HG02642 (cell line): ENCODE results near the gene U2SURP.

Experiments
- ATAC-seq: cut with Tn5 transposase; IDR thresholded peaks from one replicate; pipeline ENCODE4 v1.9.1; 2021; ENCODE audit warnings: mild to moderate bottlenecking; ENCODE audit not compliant: unreplicated experiment, poor library complexity

Gene U2SURP

DNA sequence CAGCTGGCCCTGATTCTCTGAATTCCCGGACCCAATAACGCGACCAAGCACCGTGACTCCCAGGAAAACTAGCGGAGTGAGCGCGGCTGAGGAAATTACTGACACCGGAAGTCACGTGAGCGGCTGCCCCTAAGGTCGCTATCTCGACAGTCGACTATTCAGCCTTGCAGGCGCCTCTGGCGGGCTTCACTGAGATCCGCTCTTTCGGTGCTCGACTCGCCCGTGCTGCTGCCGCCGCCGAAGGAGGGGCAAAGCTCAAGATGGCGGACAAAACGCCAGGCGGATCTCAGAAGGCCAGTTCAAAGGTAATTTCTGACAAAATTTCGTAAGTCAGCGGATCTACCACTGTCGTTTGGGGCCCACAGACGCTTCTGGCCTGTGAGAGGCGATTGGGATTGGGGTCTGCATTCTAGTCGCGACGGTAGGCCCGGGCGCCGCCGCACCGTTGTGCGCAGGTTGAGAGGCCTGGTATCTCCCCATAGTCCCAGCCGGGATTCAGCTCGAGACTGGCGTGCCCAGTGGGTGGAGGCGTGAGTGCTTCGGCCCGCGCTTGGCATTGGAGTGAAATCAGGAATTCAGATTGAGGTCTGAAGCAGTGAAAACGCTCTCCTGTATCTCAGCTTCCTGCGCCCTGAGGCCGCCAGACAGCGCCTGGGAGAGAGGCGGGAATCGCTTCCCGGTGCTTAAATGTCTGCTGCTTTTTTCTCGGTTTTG, at the start of gene U2SURP:
TSS of gene U2SURP (plus strand) at position 202 of the 714 bp plus-strand sequence. CDS start at position 261, 59 bp downstream.
- peak; percentile 92 for ATAC-seq

DNA sequence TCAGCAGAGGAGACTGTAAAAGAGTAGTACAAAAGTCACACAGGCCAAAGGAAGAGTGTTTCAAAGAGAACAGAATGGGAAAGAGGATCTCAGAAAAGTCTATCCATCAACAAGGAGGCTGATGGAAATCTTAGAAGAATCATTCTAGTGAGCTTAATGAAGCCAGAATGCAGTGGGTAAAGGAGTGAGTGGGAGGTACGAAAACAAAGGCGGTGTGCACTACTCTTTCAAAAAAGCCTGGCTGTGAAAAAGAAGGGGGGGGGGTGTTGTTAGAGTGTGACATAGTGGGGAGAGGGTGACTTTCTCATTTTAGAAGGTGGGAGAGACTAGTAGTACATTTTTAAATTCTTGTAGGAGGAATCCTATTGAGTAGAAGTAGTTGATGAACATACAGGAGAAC, 49.6 kb upstream of the U2SURP start:
- no peak for ATAC-seq

DNA sequence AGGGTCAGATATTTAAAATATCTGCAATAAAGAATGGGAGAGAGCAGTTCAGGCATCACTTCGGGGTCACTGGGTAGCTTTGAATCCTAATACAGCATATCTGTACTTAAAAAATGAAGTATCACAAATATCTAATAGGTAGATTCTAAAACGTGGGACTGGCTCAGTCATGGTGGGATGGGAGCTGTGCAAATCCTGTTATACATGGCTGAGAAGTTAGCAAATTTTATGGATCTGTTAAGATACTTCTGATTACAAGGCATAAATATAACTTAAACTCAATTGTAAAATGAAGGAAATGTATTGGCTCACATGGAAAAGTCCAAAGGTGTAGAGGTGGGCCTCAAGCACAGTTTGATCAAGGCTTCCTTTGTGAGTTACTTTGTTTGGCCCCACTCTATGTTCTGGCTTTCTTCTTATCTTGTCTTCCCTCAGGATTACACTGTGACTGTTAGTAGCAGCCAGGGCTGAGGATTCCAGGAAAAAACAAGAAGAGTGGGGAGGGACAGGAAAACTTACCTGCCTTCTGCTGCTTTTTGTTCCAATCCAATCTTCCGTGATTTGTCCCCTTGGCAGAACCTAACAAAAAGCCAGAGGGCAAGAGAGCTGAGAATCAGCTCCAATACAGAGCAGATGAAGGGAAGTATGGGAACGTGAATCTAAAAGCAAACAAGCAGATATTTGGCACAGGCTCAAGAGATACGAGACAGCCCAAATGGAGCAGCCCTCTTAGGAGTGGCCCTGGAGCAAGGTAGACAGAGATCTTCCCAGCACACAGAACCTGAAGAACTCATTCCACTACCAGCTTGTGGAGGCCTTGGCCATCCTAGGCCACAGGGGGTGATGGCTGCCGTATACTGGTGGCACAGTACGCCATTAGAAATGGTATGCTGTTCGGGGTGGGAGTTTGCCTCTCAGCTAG, 48.8 kb upstream of the U2SURP start:
- no peak for ATAC-seq

DNA sequence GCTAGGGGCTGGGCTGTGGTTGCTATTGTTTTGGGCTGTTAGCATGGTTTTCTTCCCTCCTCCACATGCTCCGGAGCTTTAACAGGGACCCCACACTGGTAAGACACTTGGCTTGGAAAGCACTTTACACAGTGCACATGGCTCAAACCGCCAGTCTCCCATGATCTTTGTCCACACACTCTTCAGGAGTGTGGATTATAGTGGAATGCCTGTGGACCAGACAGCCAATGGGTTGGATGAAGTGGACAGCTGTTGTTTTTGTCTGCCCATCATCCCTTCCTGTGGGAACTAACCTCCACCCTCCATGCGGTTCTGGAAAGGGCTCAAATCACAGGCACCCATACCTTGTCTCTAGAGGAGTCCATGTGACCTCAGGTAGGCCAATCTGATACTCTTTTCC, 47.9 kb upstream of the U2SURP start:
- ATAC-seq: no peak

DNA sequence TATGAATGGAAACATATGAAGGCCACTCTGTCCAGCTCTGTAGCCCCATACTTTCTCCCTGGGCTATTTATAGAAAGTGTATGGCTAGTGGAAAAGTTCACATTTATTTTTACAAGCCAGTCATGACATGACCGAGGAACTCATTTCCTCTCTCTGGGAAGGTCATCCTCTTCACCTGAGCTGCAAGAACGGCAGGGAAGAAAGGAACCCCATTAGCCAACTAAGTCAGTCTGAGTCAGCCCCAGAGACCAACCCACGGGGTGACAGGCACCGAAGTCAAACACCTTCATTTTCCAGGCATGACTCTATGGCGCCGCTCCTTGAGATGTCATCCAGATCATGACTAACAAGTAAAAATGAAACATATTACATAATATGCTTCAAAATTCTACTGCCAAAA, 42.7 kb upstream of the U2SURP start:
- ATAC-seq: no peak

DNA sequence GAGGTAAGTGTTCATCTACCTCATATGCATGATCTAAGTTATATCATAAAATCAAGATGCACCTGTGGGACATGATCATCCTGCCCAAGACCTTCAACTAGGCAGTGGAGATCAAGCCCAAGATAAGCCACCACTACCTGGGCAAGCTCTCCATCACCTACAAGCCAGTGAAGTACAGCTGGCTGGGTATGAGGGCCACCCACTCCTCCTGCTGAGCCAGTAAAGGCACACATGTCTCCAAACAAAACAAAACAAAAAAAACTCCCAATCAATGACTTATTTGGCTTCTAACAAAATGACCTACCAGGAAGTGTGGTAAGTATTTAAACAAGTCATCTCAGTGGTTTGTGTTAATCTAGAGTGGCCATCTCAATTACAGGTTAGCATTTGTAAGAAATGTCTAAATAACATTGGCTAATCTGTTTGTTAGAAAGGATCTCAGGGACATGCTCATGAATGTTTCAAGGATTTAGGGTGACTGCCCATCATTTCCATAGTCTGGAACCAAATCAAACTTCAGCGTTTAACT, 41.0 kb upstream of the U2SURP start:
- no peak for ATAC-seq

DNA sequence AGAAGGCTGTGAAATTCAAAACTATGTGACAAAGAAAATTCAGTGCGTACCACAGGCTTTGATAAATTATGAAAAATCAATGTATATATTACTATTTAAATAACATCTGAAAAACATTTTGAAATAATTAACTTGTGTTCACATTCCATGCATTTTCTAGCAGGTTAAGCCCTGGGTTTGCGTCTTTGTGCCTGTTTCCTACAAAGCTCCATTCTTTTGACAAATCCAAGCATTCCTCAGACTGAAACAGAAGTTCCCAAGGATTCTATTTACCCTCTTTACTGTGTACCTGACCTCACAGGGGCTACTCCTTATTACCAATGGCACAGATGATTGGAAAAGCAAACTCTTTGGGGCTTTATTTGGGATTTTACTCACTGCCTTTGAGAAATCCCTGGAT, 39.8 kb upstream of the U2SURP start:
- no peak for ATAC-seq

DNA sequence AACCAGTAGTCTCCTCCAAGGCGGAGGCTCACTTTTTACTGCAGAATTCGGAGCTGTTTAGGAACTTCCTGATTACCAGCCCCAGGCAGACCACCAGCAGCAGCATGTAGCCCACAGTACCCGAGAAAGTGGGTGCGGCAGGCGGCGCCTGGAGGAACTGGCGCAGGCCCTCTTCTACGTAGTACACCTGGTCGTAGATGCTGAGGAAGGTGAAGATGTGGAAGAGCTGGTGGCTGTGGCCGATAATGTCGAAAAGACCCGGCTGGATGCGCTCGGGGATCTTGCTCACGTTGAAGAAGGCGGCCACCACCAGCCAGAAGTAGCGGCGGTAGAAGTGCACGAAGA, 39.2 kb upstream of the U2SURP start:
- ATAC-seq: no peak

DNA sequence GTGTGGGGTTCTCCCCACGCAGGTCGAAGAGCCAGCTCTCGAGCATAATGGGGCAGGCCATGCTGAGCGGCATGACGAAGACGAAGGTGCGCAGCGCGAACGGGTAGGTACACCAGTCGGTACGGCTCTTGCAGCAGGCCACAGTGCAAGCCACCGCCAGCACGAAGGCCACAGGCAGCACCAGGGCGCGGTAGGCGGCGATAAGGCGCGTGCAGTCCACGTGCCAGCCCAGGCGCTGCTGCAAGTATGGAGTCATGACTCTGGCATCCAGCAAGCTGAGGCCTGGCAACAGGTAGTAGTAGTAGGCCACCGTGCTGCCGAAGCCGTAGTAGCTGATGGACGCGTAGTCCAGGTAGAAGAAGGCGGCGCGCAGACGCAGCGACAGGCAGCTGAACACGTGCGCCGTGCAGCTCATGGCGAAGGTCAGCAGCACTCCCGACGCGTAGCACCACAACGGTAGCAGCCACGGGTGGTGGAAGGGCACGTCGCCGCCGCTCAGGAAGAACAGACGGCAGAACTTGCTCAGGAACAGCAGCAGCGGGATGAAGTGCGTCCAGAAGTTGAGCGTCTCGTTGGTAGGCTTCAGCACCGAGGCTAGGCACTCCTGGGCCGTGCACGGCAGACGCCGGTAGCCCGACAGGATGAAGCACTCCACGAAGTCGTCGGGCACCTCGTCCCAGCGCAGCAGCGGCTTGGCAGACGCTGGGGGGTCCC, 38.7 kb upstream of the U2SURP start:
- ATAC-seq: no peak

DNA sequence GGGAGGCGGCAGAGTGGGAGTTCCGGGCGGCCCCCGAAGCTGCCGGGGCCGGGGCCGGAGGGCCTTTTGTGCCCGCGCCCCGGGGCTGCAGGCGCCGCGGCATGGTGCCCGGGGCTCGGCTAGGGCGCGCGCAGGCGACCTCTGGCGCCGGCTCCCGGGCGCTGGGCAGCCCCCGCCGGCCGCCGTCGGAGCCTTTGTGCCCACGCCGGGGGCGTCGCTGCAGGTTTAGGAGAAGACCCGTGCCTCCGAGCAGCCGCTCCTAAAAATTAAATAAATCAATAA, 38.2 kb upstream of the U2SURP start:
- ATAC-seq: peak; percentile 38

DNA sequence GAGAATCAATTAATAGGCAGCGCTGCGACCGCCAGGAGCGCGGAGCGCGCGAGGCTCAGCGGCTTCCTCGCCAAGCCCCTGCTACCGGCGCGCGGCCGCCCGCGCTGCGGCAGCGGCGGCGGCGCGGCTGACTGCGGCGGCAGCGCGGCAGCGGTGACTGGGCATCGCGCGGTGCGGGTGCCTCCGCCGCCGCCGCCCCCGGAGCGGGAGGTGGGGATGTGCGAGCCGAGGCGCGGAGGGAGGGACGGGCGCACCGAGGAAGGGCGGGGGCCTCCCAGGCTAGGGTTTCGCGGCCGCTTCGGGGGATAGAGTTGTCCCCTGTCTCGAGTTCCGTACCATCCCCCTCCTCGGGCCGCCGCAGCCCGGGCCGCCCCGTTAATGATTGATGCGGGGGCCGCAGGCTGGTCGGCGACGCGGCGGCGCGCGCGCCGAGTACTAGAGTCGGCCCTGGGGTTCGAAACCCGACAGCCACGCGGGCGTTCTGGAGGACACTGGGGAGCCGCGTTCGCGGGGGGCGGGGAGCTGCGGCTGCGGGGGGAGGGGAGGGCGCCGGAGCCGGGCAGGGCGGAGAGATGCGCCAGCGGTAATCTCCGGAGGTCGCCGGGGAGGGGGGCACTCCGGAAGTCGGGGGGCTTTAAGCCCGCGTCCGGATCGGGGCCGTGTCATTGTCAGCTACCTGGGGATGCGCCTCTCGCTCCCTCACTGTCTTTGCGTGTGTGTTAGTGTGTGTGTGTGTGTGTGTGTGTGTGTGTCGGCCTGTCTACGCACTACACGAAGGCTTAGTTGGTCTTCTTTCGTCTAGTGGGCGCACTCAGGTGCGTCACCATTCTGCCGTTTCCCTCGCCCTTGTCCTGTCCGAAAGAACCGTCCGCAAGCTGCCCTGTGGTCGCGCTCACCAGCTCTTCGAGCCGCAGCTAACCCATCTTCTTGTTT, 37.6 kb upstream of the U2SURP start, which contains the start of gene PAQR9:
TSS of gene PAQR9 (minus strand) at position 159 of the 933 bp plus-strand sequence. CDS start 338 bp downstream, outside the sequence.
- ATAC-seq: peak; percentile 50

DNA sequence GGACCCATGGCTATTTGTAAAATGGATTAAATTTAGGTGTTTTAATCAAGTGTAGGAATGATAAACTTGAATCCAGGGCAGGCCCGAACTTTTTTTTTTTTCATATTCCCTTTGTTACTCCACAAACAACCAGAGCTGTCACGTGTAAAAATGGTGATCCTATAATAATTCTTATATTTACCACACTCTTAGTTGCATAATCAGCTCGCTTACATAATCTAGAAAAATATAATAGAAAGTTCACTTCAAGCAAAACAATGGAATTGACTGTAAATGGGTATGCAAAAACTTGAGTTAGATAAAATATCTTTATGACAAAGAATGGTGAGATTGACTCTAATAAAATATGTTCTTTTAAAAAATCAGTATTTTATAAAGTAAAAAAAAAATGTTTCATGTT, 35.8 kb upstream of the U2SURP start:
- ATAC-seq: no peak

DNA sequence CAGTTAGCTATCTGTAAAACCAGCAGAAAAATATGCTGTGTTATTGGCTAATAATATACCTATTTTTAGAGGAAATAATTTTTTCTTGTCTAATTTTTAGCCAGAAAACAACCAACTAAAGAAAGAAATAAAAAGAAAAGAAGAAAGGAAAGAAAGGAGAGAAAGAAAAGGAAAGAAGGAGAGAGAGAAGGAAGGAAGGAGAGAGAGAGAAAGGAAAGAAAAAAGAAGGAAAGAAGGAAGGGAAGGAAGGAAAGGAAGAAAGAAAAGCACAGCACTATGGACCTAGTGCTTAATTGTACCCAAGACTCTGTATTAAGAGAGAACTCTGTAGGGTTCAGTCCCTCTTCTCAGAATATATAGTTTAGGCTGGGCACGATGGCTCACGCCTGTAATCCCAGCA, 34.6 kb upstream of the U2SURP start:
- ATAC-seq: no peak

DNA sequence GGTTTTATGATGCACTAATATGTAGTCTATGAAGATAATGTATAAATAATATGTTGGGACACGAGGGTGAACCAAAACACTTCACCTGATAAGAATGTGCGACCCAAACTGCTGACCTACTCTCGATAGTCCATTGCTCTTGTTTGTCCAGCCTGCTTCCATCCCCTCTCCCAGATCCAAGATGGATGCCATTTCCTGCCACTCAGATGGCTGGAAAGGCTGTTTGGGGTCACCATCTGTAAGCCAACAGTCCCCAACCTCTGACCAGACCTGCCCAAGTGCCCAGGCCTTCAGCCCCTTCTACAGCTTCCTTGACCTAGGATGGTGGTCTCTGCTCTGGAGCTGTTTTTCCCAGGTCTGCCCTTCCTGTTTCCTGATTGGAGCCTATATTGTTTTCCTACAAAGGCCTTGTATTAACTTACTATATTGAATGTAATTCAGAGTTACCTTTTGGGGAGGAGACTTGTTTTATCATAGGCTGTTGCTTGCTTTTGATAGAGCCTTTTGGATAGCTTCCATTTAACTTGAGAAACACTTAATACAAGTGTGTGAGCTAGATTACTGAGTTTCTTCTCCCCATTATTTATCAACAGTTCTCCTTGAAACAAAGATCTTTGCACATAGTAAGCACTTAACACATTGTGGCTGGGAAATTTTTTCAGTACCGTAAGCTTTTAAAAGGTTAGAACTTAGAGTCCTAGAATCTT, 32.9 kb upstream of the U2SURP start:
- ATAC-seq: no peak

DNA sequence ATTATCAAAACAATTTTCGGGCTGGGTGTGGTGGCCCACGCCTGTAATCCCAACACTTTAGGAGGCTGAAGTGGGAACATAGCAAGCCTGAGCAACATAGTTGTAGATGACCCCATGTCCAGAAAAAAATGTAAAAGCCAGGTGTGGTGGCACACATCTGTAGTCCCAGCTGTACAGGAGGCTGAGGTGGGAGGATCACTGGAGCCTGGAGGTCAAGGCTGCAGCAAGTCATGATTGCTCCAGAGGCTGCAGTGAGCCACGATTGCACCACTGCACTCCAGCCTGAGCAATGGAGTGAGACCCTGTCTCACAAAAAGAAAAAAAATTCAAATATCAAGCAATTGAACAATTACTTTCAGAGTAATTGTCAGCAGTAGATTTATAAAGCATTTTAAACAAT, 29.9 kb upstream of the U2SURP start:
- ATAC-seq: no peak

DNA sequence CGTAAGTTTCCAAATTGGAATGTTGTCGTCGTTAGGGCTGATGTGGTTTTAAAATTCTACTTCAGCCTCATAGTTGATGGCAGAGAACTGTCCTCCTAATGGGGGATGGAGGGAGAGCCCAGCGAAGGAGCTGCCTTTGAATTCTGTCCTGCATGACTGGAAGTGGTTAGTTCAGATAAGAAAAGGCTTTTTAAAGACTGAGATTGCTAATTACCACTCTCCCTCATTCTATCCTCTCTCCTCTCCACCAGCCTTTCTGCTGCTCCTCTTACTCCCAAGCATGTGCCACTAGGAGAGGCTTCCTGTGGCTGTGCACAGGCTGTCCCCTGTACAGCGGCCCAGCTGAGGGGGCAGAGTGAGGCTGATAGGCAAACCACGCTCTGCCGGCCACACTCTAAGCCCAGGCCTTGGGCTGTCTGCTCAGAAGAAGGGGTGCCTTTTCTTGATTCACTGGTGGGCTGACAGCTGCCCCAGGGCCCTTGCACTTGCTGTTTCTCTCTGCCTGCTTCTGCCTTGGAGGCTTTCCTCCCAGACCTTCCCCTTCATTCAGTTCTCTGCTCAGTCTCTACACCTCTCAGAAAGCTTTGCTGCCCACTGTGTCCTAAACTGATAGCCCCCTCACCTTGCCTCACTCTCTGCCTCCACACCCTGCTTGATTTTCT, 29.1 kb upstream of the U2SURP start:
- no peak for ATAC-seq

DNA sequence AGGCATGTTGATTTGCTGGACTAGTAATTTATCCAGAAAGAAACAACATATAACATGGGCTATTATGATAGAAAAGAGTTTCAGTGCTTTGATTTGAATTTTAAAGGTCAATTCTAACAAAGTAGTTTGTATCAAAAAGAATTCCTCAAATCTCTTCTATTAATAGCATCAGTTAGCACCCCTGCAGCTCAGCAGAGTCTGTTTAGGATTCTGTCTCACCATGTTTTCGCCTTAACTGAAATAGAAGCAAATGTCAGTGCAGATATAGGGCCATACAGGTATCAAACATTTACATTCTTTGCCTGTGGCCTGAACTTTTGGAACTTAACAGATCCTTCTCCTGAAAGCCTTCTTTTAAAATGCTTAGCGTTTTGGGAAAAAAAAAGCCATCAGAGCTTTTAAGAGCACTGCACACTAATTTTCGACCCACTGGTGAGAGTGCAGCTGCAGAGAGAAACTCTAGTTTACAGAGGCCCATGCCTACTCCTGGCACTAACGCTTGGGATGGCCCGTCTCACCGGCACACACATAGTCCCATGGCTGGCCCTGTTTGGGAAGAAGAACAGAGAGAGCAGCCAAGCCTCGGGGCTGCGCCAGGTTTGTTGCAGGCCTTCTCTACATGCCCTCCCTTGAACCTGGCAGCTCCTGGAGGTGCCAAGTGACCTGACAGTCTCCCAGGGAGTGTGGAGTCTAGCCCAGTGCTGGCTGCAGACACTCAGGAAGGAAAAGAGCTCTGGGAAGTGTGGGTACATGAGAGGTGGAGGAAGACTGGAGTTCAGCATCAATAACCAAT, 28.0 kb upstream of the U2SURP start:
- ATAC-seq: no peak
